Measurements from ENCODE around the gene ATRN.
"Not testable (repeated sequence)": the region's sequence is repeated elsewhere in the genome, so short reads cannot be mapped to it uniquely, and the experiment has no call there.

The ATRN gene

GRCh38 chr20:3576363-3576762 is 105.5 kb downstream of the ATRN start:
- no peak for DNase-seq

DNA sequence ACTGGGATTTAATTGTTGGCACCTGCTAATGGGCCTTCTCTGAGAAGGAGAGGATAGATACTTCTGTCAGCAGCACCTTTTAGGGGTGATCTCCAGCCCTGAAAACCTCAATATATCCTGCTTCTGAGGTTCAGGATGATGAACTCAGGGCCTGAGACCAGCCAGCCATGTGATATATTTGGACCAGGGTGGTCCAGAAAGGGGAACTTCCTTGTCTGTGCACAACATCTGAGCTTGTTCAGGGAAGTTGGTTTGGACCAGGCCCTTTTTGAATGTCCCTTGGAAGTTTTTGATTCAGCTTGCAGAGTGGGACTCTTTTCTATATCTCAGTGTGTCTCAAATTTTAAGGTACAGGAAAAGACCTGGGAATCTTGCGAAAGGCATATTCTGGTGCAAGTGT is 106.5 kb downstream of the ATRN start:
- no peak for DNase-seq

DNA sequence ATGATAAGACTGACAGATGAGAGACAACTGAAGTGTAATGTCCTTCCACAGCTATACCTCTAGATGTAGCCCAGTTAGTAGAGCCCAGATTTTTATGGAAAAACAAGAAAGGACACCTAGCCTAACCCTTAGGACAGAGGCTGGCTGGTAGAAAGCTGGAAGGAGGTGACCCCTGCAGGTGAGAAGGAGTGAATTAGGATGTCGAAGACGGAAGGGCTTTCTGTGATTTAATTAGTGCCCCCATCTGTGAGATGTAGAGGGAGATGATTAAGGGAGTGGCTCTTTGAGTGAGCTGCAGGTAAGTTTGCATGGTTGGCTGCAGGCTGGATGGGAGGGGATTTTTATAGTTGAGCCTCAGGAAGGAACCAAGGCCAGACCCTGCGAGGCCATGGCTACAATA is 109.6 kb downstream of the ATRN start:
- no peak for DNase-seq

DNA sequence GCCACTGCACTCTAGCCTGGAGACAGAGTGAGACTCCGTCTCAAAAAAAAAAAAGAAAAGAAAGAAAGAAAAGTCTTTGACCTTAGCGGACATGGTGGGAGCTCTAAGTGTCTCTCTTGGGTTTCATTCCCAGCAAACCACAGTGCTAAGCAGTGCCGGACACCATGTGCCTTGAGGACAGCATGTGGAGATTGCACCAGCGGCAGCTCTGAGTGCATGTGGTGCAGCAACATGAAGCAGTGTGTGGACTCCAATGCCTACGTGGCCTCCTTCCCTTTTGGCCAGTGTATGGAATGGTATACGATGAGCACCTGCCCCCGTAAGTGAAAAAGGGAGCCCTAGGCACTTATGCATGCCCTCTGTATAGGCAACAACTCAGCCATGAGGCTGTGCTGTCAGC is 112.9 kb downstream of the ATRN start:
- DNase-seq = no peak

GRCh38 chr20:3586093-3586492 is 115.3 kb downstream of the ATRN start:
- DNase-seq = no peak

- DNase-seq = no peak
Observed at GRCh38 chr20:3590164-3590563, 119.3 kb downstream of the ATRN start.

DNA sequence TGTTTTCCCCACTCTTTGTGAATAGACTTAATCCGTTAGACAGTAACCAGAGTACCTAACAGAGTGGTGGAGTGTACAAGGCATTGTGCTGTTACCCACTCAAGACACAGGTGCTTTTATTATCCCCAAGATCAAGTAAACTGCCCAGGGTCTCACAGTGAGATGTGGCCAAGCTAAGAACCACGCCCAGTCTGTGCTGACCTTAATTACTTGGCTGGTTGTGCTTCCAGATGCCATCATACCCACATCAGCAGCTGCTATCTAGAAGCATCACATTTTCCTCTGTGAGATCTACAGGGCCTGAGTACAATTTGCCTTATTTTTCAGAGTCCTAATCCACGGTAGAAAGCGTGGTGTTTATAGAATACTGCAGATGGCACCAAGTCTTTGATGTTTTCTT is 122.1 kb downstream of the ATRN start:
- DNase-seq = no peak

DNA sequence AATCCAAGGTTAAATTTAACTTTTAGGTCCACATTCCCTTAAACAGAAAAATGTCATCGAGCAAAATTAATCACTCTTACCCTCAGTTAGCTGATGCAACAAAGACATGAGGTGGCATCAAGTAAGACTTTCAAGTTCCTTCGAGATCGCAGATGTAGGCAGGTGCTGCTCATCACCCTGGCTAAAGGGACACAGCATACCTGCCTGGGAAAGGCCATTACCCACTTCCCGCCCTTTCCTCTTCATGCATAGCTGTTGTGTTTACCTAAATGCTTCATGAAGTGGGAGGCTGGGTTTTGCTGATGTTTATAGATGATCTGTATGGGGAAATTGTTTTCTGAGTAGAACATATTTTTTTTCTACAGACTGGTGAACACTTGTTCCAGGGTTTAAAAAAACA is 124.7 kb downstream of the ATRN start:
- no peak for DNase-seq

GRCh38 chr20:3603108-3603507 is 132.3 kb downstream of the ATRN start:
- peak; percentile 32 for DNase-seq

- DNase-seq = not testable (repeated sequence)
Observed at GRCh38 chr20:3605386-3605886, 134.6 kb downstream of the ATRN start.

DNA sequence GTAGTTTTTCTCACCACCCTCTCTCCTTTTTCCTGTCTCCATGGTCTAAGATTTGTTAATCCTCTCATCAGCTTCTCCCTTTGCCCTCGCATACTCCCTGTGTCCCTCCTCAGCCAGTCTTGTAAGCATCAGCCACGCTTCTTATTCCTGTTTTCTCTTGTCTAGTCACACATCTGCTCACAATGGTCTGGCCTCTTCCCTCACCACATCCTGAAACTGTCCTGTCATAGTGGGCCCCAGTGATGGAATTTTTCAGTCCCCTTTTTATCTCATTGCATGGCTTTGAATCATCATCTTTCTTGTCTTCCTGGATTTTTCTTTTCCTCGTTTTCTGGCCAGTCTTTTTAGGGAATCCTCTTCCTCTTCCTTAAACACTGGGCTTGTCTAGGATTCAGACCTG is 135.2 kb downstream of the ATRN start:
- DNase-seq = peak; percentile 57

GRCh38 chr20:3611901-3612300 is 141.1 kb downstream of the ATRN start:
- DNase-seq = no peak

- no peak for DNase-seq
Observed at GRCh38 chr20:3612795-3613572, 142.2 kb downstream of the ATRN start.

- no peak for DNase-seq
Observed at GRCh38 chr20:3613821-3614440, 143.1 kb downstream of the ATRN start.

DNA sequence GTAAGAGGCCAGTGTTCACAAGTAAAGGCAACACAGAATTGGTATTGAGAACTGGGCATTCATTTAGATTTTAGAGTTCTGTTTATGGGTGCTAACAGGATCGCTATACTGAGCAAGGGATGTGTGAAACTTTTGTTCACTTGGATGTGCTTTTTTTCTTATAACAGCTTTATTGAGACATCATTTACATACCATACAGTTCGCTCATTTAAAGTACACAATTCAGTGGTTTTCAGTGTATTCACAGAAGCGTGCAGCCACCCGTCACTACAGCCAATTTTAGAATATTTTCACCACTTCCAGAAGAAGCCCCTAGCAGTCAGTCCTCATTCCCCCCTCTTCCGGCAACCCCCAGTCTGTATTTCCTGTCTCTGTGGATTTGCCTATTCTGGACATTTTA is 143.6 kb downstream of the ATRN start:
- DNase-seq = no peak

GRCh38 chr20:3615171-3615840 is 144.5 kb downstream of the ATRN start:
- not testable (repeated sequence) for DNase-seq

- no peak for DNase-seq
Observed at GRCh38 chr20:3616250-3616649, 145.4 kb downstream of the ATRN start.

- DNase-seq = no peak
Observed at GRCh38 chr20:3621111-3621510, 150.3 kb downstream of the ATRN start.

GRCh38 chr20:3622406-3622805 is 151.6 kb downstream of the ATRN start:
- DNase-seq = no peak

DNA sequence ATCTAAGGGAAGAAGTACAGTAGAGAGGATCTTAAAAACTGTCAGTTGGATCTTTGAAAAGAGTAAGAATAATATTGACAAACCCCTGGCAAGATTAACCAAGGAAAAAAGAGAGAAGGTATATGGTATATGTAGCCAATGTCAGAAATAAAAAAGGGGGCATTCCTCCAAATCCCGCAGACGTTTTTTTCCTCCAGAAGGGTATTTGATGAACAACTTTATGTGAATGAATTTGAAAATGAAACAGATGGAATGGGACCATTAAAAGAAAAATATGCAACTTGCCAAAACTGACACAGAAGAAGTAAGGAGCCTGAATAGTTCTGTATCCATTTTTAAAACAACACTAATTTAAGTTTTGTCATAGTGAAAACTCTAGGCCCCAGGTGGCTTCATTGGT is 156.7 kb downstream of the ATRN start:
- no peak for DNase-seq

DNA sequence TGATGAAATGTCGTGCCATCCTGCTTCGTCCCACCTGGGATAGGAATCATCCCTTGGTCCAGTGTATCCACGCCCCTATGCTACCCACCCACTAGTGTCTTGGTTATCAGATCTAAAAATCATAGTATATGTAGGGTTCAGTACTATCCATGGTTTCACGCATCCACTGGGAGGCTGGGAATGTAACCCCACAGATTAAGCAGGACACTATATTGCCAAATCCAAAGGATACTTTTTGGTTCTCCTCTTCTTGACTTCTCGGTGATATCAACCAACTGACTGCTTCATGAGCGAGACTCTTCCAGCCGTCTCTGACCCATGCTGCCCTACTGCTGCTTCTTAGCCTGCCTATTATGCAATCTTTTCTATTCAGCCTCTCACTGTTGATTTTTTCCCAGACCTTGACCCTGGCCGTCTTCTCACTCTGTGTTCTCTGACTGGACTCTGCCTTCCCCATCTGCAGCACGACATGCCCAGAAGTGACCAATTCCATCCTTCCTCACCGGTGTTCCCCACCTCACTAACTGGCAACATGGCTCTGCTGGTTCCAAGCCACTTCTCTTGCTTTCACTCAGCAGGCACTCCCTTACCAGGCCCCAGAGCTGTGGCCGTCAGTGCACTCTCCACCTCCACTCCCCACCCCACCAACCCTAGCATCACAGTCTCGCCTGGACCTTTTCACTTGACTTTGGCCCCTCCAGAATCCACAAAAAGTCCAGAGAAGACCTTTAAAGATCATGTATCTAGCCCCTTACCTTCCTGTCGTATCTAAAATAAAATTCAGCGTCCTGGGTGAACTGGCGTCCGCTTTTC is 157.9 kb downstream of the ATRN start:
- DNase-seq = no peak

DNA sequence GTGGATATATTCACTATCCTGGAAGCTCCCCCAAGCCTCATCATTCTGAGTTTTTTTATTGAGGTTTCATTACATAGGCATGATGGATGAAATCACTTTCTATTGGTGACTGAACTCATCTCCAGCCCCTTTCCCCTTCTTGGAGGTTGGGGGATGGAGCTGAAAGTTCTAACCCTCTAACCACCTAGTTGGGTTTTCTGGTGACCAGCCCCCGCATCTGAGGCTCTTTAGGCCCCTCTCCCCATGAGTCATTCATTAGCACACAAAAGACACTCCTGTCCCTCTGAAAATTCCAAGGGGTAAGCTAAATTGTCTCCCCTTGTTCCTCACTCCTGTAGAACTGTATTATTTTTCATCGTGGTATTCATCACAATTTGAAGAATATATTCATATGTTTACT is 159.1 kb downstream of the ATRN start:
- no peak for DNase-seq

DNA sequence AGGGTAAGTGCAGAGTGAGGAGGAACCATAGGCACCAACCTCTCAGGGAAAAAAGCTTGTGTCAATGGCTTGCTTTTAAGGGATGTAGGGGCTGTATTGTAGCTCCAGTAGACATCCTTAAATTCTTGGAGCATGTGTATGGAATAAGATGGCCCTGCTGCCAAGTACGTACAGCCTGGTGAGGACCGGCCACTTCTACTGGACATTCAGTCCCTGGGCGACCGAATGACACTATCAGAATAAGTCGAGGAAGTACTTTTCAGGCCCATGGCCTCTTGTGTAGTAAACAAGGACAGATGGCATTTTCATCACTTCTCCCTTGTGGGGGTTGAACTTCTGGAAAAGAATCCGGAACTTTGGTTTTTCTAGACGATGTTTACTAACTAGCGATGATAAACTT is 159.6 kb downstream of the ATRN start:
- no peak for DNase-seq

Measured in hematopoietic multipotent progenitor cell treated with erythropoietin and hydrocortisone succinate and interleukin-3 and kit ligand, for 6 days (in vitro differentiated cells).